Measurements from ENCODE around the gene GABRR3.

Gene GABRR3

GRCh38 chr3:97991293-97991682 lies 43.8 kb downstream of the GABRR3 start:
- DNase-seq, result no peak
- Histone ChIP-seq H3K4me3 (ENCODE audit: low read depth, low read length) (no peak overlapping the region), H3K4me1 (no peaks in the 10 kb centered on the region), H3K9me3 (no peaks in the 10 kb centered on the region), H3K27me3 (no peaks in the 10 kb centered on the region), H3K36me3 (no peaks in the 10 kb centered on the region)
- no peak for TF ChIP-seq CTCF (IDR thresholded peaks at IDR 0.05; ENCODE audit: low read depth, low read length)

DNA sequence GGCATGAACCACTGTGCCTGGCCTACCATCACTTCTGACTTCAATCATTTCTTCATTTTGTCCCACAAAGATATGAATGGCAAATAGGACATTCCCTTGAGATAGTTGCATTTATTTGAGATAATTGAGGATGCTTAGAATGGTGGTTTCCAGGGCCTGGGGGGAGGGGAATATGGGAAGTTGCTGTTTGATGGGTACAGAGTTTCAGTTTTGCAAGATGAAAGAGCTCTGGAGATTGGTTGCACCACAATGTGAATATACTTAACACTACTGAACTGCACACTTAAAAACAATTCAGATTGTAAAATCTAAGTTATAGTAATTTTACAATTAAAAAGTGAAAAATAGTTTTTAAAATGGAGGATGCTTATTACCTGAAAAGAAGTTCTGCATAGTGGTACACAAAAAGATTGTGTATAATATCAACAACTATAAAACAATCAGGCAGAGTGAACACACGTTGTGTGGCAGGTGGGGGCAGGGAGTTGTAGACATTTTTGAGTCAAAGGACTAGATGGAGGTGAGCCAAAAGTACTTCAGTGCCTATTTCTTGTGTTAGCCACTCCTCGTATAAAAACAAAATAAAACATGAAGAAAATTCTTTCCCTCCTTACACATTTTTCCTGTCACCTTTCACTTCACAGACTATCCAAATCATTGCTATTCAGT lies 44.4 kb downstream of the GABRR3 start:
- no peak for DNase-seq

DNA sequence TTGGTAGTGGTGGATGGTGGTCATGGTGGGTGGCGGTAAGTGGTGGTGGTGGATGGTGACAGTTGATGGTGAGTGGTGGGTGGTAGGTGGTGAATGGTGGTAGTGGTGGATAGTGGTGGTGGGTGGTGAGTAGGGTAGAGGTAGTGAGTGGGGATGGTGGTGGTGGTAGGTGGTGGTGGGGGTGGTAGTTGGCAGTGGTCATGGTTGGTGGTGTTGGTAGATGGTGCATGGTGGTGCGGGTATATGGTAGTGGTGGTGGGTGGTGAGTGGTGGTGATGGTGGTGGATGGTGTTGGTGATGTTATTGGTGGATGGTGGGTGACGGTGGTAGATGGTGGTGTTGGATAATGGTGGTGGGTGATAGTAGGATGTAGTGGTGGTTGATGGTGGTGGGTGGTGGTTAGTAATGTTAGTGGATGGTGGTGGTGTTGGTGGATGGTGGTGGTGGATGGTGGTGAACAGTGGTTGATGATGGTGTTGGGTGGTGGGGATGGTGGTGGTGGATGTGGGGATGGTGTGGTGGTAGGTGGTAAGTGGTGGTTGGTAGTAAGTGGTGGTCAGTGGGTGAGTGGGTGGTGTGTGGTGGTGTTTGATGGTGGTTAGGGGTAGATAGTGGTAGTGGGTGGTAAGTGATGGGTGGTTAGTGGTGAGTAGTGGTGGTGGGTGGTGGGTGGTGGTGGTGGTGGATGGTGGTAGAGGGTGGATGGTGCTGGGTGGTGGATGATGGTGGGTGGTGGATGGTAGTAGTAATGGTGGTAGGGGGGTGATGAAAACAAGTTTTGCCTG lies 46.1 kb downstream of the GABRR3 start:
- no peak for TF ChIP-seq CTCF (IDR thresholded peaks at IDR 0.05; ENCODE audit: low read depth, low read length)
- no peak for DNase-seq
- Histone ChIP-seq H3K4me3 (ENCODE audit: low read depth, low read length) (no peak overlapping the region), H3K27me3 (no peaks in the 10 kb centered on the region), H3K36me3 (no peaks in the 10 kb centered on the region), H3K9me3 (no peaks in the 10 kb centered on the region), H3K4me1 (no peaks in the 10 kb centered on the region)

More for the DNA sequence above, 44.4 kb downstream of the GABRR3 start:
- H3K4me3 ChIP-seq (ENCODE audit: low read depth, low read length), result no peak overlapping the region
- H3K36me3 ChIP-seq, result no peaks in the 10 kb centered on the region
- TF ChIP-seq CTCF (IDR thresholded peaks at IDR 0.05; ENCODE audit: low read depth, low read length), result no peak
- H3K4me1 ChIP-seq, result no peaks in the 10 kb centered on the region
- no peaks in the 10 kb centered on the region for H3K9me3 ChIP-seq
- no peaks in the 10 kb centered on the region for H3K27me3 ChIP-seq

- Histone ChIP-seq H3K9me3 (no peaks in the 10 kb centered on the region), H3K27me3 (no peaks in the 10 kb centered on the region), H3K4me3 (ENCODE audit: low read depth, low read length) (no peak overlapping the region), H3K4me1 (no peaks in the 10 kb centered on the region), H3K36me3 (no peaks in the 10 kb centered on the region)
- DNase-seq, result no peak
- TF ChIP-seq CTCF (IDR thresholded peaks at IDR 0.05; ENCODE audit: low read depth, low read length), result no peak
Measured at GRCh38 chr3:97987306-97987705, 47.8 kb downstream of the GABRR3 start.

DNA sequence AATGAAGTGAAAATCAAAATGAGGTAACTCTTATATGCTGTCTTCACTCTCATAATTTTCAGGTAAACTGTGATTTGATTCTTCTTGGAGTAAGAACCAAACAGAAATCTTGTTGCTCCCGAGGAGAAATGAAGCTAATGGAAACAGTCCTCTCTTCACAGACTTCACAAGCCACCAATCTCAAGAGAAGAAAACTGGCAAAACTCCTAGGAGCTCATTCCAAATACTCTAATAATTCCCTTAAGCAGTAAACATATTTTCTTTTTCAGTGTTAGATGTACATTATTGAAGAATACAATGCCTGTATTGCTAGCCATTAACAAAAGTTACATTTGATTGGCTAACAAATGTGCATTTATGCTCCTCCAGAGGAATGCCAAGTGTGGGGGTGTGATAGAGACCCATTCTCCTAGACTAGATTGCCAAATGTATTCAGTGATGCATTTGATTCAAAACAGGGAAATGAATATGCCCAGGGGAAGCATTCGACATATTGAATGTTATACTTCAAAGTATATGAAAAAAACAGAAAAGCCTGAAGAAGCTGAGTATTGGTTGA lies 51.1 kb downstream of the GABRR3 start:
- Histone ChIP-seq H3K9me3 (no peaks in the 10 kb centered on the region), H3K4me1 (no peaks in the 10 kb centered on the region), H3K36me3 (no peaks in the 10 kb centered on the region), H3K4me3 (ENCODE audit: low read depth, low read length) (no peak overlapping the region), H3K27me3 (no peaks in the 10 kb centered on the region)
- no peak for DNase-seq
- TF ChIP-seq CTCF (IDR thresholded peaks at IDR 0.05; ENCODE audit: low read depth, low read length), result no peak

DNA sequence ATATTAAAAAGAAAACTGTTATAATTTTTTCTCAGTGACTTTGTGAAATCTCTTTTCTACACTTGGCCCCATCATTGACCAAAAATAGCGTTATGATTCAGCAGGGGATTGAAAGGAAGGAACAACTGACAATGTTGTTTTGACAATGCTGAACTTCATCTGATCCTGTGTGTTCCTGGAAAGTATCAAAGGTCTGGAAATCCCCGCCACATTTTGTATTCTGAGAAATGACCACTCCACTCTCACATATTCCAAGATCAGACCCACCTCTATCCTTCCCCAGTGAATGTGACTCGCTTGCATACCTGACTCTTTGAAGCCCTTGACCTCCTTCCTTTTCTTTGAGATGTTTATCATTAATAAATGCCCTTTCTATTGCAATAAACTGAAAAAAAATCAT lies 53.2 kb downstream of the GABRR3 start:
- Histone ChIP-seq H3K36me3 (no peaks in the 10 kb centered on the region), H3K4me3 (ENCODE audit: low read depth, low read length) (no peak overlapping the region), H3K4me1 (no peaks in the 10 kb centered on the region), H3K9me3 (no peaks in the 10 kb centered on the region), H3K27me3 (no peaks in the 10 kb centered on the region)
- no peak for TF ChIP-seq CTCF (IDR thresholded peaks at IDR 0.05; ENCODE audit: low read depth, low read length)
- DNase-seq, result no peak

All from BE2C (cell line).